ENCODE data around the gene PDLIM1.
A peak's percentile ranks its signal among the peaks of the same experiment; 100 is the strongest.

PDLIM1 gene

DNA sequence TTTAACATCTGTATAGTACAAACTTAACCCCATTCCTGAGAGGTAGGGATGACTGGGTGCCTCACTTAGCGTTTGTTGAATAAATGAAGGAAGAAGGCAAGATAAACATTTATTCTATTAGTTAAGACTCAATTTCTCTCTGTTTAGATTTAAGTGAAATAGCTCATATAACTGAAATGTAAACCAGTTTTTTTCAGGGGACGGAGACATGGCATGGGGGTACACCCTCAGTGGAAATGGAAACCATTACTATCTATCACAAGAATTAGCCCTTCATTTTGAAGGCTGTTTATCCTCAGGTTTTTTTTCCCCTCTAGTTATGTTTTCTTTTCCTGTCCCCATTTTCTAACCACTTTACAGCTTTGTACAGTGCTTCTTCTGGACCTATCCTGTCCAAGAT lies 35.6 kb upstream of the PDLIM1 start:
- Mint-ChIP-seq H3K4me1 (ENCODE audit: low read depth) (no peaks in the 10 kb centered on the region), H3K27ac (no peak overlapping the region), H3K27me3 (no peaks in the 10 kb centered on the region), H3K4me3 (no peak overlapping the region), H3K36me3 (ENCODE audit: low read depth) (no peaks in the 10 kb centered on the region), H3K9me3 (no peaks in the 10 kb centered on the region)

DNA sequence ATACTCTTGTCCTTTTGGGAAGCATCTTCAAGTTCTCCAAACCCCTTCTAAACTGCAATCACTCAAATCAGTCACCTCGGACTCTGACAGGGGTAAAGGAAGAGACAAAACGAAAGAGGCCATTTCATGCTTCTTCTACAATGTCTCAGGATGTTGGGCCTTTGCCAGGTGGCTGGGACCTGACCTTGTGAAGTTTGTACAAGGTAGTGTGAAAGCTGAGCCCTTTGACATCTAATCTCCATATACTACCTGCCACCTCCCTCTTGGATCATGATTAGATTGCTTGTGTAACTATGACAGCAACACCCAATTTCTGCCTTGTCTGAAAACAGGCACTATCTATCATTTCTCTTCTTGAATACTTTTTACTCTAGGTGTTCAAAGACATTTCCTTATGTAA lies 35.1 kb upstream of the PDLIM1 start:
- H3K27me3 Mint-ChIP-seq, result no peaks in the 10 kb centered on the region

DNA sequence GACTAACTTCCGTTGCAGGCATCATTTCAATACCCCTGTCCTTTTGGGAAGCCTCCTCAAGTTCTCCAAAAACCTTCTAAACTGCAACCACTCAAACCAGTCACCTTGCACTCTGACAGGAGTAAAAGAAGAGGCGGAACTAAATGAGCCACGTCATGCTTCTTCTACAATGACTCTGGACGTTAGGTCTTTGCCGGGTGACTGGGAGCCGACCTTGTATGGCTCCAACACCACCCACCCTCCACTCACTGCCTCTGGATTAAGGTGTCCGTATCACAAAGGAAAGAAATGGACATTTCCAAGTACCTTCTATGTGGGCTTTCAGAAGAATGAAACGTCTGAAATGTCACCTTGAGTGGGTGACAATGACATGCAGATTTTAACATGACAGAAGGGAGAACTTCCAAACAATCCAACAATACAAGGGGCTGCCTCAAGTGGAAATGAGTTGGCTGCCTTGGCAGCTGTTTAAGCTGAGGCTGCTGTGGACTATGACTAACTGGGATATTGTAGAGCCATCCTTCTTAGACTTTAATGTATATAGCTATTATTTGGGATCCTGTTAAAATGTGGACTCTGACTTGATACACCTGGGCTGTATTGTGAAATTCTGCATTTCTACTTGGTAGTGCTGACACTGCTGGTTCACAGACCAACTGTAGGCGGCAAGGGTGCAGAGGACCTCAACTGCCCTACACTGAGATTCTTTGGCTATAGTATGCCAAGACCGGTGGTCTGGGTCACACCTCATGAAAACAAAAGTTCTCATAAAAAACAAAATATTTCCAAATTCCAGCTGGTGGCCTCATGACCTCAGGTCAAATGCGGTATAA lies 33.8 kb upstream of the PDLIM1 start:
- Mint-ChIP-seq H3K9me3 (no peaks in the 10 kb centered on the region), H3K27ac (no peak overlapping the region), H3K4me3 (no peak overlapping the region), H3K36me3 (ENCODE audit: low read depth) (no peaks in the 10 kb centered on the region), H3K27me3 (no peaks in the 10 kb centered on the region), H3K4me1 (ENCODE audit: low read depth) (no peaks in the 10 kb centered on the region)

More for the DNA sequence above, 35.1 kb upstream of the PDLIM1 start:
- H3K36me3 Mint-ChIP-seq (ENCODE audit: low read depth), result no peaks in the 10 kb centered on the region
- no peak overlapping the region for H3K27ac Mint-ChIP-seq
- no peak overlapping the region for H3K4me3 Mint-ChIP-seq
- no peaks in the 10 kb centered on the region for H3K9me3 Mint-ChIP-seq
- no peaks in the 10 kb centered on the region for H3K4me1 Mint-ChIP-seq (ENCODE audit: low read depth)

GRCh38 chr10:95321554-95322301 lies 30.9 kb upstream of the PDLIM1 start:
- no peaks in the 10 kb centered on the region for H3K9me3 Mint-ChIP-seq
- no peak overlapping the region for H3K4me3 Mint-ChIP-seq
- no peaks in the 10 kb centered on the region for H3K4me1 Mint-ChIP-seq (ENCODE audit: low read depth)
- H3K27ac Mint-ChIP-seq, result no peak overlapping the region
- no peaks in the 10 kb centered on the region for H3K27me3 Mint-ChIP-seq
- no peaks in the 10 kb centered on the region for H3K36me3 Mint-ChIP-seq (ENCODE audit: low read depth)

GRCh38 chr10:95319239-95319638 lies 28.4 kb upstream of the PDLIM1 start:
- Mint-ChIP-seq H3K4me3 (no peak overlapping the region), H3K27ac (no peak overlapping the region)

DNA sequence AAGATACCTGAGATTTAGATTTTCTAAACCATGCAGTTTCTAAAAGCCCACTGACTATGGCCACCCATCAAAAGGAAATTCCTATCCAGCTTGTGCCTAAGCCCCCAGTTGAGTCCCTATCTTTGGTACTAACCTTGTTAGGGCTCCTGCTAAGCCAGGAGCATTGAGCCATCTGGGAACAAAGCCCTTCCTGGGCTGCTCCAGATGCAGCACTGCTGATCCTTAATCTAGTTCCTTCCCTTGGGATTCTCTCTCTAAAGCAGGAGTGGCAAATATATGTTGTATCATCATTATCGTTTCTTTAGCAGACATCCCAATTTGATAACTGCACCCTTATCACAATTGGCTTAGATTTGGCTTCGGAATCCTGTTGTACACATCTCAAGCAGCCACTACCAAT lies 24.7 kb upstream of the PDLIM1 start:
- Mint-ChIP-seq H3K4me3 (no peak overlapping the region), H3K4me1 (ENCODE audit: low read depth) (peaks cover 2% of the 10 kb centered on the region), H3K27ac (no peak overlapping the region), H3K9me3 (no peaks in the 10 kb centered on the region), H3K27me3 (no peaks in the 10 kb centered on the region), H3K36me3 (ENCODE audit: low read depth) (no peaks in the 10 kb centered on the region)

More at GRCh38 chr10:95319239-95319638, 28.4 kb upstream of the PDLIM1 start:
- no peaks in the 10 kb centered on the region for H3K36me3 Mint-ChIP-seq (ENCODE audit: low read depth)
- no peaks in the 10 kb centered on the region for H3K27me3 Mint-ChIP-seq
- H3K9me3 Mint-ChIP-seq, result no peaks in the 10 kb centered on the region
- H3K4me1 Mint-ChIP-seq (ENCODE audit: low read depth), result no peaks in the 10 kb centered on the region

DNA sequence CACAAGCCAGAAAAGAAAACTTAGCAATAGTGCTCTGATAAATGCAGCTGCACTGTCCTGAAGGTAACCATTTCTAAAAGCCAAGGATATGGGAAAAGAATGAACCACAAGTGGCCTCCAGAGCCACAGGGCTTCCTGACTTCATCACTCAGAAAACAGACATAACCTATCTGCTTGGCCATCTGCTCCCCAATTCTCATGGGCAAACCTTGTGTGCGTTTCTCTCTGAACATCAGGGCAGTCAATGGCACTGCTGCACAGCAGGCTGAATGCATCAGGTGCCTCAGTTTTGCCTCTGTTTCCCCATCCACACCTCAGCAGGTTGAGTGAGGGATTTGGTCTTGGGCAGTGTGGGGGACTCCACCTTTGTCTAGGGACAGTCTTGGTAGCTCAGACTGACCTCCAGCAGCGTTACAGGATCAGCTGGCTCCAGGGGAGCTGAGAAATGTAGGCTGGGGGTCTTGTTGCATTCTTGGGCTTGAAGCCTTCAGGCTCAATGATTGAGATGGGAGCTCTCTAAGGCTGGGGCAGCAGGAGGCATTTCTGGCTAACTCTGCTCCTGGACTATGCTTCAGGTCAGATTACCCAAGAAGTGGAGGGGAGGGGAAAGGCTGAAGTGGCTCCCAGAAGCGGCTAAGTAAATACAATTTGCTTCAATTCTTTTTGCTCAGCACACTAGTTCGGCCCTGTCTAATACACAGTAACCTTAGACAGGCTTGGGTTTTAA lies 23.6 kb upstream of the PDLIM1 start:
- no peaks in the 10 kb centered on the region for H3K36me3 Mint-ChIP-seq (ENCODE audit: low read depth)
- H3K4me3 Mint-ChIP-seq, result no peak overlapping the region
- H3K27me3 Mint-ChIP-seq, result no peaks in the 10 kb centered on the region
- H3K9me3 Mint-ChIP-seq, result no peaks in the 10 kb centered on the region
- H3K4me1 Mint-ChIP-seq (ENCODE audit: low read depth), result peaks cover 13% of the 10 kb centered on the region
- H3K27ac Mint-ChIP-seq, result no peak overlapping the region

DNA sequence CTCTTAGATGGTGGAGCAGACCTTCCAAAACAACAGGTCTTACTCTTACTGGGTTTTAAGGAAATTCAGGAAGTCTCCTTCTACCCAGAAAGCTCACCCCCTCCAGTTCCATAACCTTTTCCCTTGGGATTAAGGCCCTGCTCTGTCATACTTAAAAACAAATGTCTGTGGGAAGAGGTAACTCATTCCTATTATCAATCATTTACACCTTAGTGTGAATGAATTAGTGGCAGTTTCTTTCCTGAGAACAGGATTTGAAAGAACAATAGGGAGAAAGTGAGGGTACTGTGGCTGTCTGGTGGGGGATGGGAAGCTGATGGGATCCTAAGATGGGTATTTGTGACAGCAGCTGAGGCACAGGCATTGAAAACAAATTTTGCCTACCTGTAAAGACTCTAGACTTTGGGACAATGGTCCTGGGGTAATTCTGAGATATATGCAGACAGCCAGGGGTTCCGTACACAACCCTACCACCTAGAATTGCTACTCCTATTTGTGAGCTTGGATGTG lies 22.2 kb upstream of the PDLIM1 start:
- Mint-ChIP-seq H3K4me3 (no peak overlapping the region), H3K27ac (no peak overlapping the region), H3K27me3 (no peaks in the 10 kb centered on the region), H3K9me3 (no peaks in the 10 kb centered on the region), H3K36me3 (ENCODE audit: low read depth) (no peaks in the 10 kb centered on the region), H3K4me1 (ENCODE audit: low read depth) (peaks cover 22% of the 10 kb centered on the region)

DNA sequence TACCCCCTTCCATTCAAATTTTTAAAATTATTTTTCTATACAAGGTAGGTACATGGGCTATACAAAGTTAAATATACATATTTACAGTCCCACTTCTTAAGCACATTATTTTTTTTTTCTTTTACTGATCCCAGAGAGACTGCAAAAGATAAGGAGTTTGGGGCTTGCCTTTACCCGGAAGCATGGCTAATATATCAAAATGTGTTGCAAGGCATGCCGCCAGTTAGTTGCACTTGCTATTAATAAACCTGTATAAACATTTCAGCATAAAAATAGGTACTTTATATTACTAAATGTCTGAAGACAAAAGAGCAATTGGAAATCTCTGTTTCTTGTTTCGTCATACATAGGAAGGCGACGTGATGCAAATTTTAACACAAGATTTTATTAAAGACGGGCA lies 21.5 kb upstream of the PDLIM1 start:
- Mint-ChIP-seq H3K4me3 (no peak overlapping the region), H3K4me1 (ENCODE audit: low read depth) (peaks cover 22% of the 10 kb centered on the region), H3K27me3 (no peaks in the 10 kb centered on the region), H3K27ac (no peak overlapping the region), H3K9me3 (no peaks in the 10 kb centered on the region), H3K36me3 (ENCODE audit: low read depth) (no peaks in the 10 kb centered on the region)

DNA sequence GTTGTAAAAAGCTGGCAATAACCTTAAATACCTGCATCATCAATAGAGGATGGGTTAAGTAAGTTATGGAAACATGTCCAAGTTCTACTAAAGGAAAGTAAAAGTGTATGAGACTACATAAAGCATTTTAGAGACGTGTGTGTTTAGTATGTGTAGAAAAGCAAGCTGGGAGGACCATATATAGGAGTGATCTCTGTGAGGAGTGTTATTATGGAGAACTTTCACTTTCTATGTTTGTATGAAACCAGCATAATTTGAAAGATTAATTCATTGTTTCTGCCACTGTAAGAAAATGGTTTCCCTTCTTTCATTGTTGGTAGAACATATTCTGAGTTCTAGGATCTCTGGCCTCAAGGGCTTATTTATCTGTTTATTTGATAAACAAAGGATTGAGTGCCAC lies 19.2 kb upstream of the PDLIM1 start:
- peaks cover 5% of the 10 kb centered on the region for H3K27me3 Mint-ChIP-seq
- no peaks in the 10 kb centered on the region for H3K36me3 Mint-ChIP-seq (ENCODE audit: low read depth)
- H3K4me1 Mint-ChIP-seq (ENCODE audit: low read depth), result peaks cover 22% of the 10 kb centered on the region
- H3K9me3 Mint-ChIP-seq, result no peaks in the 10 kb centered on the region
- H3K4me3 Mint-ChIP-seq, result no peak overlapping the region
- peak overlapping the region; percentile 32 for H3K27ac Mint-ChIP-seq

DNA sequence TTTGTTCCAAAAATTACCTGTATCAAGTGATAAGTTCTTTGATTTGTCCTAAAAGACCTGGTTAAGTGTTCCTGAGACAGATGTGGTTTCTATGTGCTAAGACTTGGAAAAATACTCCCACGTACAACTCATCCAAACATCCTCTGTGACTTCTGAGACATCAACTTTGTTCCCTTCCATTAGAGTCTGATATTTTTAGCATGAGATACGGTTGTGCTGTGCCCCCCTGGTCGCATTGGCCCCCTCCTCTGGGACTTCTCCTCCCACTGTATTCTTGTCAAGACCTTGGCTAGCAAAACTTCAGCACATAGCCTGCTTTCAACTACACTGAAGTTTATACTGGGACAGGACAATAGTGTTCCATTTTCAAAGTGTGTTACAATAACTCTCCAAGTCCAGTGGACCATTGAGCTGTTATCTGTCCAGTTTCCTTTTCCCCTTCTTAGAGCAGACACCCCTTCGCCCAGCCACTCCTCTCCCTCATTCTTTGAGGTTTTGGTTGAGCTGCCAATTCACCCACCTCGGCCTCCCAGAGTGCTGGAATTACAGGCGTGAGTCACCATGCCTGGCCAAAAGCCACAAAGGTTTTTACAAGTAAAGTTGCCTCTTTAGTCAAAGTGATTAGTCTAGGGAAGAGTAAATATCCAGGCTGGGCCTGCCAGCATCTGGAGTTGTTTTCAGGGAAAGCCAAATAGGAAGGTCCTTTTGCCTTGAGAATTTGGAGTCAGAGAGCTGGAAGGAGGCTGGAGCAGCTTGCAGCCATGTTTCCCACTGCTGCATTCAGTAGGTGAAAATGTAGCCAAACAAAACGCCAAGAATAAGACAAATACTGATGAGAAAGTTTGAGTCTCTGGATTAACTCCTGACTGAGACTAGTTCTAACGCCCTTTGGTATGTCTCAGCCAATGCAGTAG lies 17.8 kb upstream of the PDLIM1 start:
- no peaks in the 10 kb centered on the region for H3K36me3 Mint-ChIP-seq (ENCODE audit: low read depth)
- no peaks in the 10 kb centered on the region for H3K9me3 Mint-ChIP-seq
- H3K4me3 Mint-ChIP-seq, result no peak overlapping the region
- H3K27me3 Mint-ChIP-seq, result peaks cover 5% of the 10 kb centered on the region
- peaks cover 22% of the 10 kb centered on the region for H3K4me1 Mint-ChIP-seq (ENCODE audit: low read depth)
- H3K27ac Mint-ChIP-seq, result no peak overlapping the region

DNA sequence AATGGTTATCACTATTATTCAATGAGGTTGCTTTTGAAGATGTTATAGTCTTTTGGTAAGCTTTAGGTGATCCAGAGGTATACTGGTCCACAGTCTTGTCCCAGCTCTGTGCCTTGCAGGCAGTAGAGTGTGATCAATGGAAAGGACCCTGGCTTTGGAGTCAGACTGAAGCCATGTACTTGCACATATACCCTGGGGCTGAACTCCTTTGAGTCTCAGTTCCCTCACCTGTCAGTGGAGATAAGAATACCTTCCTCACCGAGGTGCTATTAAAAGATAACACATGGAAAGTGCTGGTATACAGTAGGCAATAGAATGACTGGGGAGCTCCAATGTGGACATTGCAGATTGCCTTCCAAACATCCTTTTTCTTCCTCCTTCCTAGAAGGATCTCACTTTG lies 16.0 kb upstream of the PDLIM1 start:
- H3K27ac Mint-ChIP-seq, result no peak overlapping the region
- H3K27me3 Mint-ChIP-seq, result peaks cover 5% of the 10 kb centered on the region
- H3K36me3 Mint-ChIP-seq (ENCODE audit: low read depth), result no peaks in the 10 kb centered on the region
- H3K4me1 Mint-ChIP-seq (ENCODE audit: low read depth), result peaks cover 22% of the 10 kb centered on the region
- no peak overlapping the region for H3K4me3 Mint-ChIP-seq
- H3K9me3 Mint-ChIP-seq, result no peaks in the 10 kb centered on the region

GRCh38 chr10:95306318-95306650 lies 15.5 kb upstream of the PDLIM1 start:
- Mint-ChIP-seq H3K27me3 (peaks cover 5% of the 10 kb centered on the region), H3K9me3 (no peaks in the 10 kb centered on the region), H3K4me1 (ENCODE audit: low read depth) (peaks cover 22% of the 10 kb centered on the region), H3K27ac (no peak overlapping the region), H3K36me3 (ENCODE audit: low read depth) (no peaks in the 10 kb centered on the region), H3K4me3 (no peak overlapping the region)

GRCh38 chr10:95305606-95306317 lies 15.0 kb upstream of the PDLIM1 start:
- no peaks in the 10 kb centered on the region for H3K9me3 Mint-ChIP-seq
- no peak overlapping the region for H3K4me3 Mint-ChIP-seq
- H3K27ac Mint-ChIP-seq, result no peak overlapping the region
- H3K36me3 Mint-ChIP-seq (ENCODE audit: low read depth), result no peaks in the 10 kb centered on the region
- peaks cover 8% of the 10 kb centered on the region for H3K27me3 Mint-ChIP-seq
- peaks cover 22% of the 10 kb centered on the region for H3K4me1 Mint-ChIP-seq (ENCODE audit: low read depth)
